ENCODE measurements around the gene RNF166.

Gene RNF166

DNA sequence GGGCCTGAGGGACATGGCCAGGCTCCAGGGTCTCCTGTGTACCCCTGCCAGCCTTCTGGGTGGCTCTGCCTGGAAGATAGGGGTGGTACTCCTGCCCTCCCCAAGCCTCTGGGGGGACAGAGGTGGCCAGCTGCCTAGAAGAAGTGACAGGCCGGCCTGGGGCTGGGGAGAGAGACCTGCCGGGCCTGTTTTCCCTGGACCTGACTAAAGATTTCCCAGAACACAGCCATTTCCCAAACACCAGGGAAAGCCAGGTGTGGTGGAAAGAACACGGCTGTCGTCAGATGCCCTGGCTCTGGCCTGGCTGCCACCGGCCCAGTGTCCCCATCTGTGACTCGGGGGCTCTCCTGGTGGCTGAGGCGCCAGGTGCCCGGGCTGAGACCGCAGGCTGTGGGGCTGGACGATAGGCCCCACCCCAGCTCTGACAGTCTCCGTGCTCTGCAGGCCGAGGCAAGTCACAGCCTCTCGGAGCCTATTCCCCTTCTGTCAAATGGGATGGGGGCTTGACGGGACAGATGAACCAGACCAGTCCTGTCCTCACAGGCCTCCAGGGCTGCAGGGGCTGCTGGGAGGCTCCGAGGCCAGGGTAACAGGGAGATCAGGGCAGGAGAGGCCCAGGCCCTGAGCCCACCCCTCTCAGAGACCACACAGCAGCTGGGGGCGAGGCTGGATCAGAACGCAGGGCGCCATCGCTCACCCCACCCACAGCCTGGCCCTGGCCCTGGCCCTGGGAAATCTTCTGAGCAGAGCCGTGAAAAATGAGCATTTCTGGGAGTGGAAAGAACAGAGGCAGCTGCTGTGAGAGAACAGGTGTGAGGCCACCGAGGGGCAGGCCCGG is 33.1 kb upstream of the RNF166 start:
- no peak for DNase-seq (ENCODE audit: low spot score)

DNA sequence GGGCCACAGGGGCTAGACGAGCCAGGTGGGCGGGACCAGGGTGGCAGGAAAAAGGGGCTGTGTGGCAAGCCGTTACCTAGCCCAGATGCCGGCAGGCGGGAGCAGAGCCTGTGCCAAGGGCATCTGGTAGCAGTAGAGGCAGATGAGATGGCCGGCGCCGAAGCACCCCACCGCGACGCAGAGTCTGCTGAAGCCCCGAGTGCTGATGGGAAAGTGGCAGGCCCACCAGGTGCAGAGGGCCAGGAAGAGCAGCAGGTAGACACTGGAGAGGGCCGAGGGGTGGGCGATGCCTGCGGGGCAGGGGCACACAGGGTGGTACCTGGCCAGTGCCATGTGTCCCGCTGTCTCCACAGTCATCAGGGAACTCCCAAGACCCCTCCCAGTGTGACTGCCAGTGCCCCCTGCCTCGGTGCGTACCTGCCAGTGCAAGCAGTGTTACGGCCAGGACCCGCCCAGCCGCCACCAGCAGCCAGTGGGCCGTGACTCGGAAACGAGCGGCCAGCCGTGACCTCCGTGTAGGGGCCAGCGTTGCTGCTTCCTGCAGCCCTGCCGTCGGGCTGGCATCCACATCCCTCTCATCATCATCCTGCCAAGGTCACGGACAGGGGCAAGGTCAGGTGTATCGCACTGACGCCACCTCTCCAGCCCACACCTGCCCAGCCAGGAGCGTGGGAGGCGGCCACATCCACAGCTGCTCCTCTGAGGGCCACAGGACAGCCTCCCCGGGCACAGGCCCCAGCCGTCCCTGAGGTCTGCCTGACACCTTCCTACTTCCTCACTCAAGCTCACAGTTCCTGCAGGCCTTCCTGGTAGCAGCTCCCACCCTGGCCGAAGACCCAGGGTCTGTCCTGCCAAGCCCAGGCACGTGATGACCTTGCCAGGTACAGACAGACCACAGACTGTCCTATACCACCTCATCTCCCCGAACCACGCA is 32.2 kb upstream of the RNF166 start:
- DNase-seq (ENCODE audit: low spot score): no peak

DNA sequence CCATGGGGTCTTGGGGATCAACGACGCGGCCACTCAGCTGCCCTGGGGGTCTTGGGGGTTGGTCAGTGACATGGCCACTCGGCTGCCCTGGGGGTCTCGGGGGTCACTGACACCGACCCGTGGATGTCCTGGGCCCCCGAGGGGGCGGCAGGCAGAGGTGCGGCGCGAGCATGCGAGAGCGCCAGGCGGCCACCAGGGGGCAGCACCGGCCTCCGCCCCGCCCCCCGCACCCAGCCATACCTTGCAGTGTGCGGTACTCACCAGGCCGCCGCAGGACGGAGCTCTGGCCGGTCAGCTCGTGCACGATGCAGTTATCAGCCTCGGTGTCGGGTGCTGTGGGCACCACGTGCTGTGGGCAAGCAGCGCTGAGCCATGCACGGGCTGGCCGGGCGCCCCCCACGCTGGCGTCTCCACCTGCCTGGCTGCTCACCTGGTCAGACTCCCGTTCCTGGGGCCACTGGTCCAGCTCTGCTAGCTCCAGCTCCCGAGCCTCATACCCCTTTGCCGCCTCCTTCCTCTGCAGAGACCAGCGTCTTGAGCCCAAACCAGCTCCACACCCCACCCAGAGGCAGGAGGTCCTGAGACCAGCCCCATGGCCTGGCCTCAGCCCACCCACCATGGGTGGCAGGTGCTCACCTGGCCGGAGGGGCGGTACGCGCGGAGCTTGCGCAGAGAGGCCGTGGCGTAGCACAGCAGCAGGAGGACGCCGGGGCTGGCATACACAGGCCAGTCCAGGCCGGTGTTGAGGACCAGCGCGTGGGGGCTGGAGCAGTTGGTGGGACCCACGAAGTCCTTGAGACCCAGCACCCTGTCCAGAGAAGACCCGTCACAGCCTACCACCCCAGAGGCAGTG is 31.3 kb upstream of the RNF166 start:
- peak; percentile 63 for DNase-seq (ENCODE audit: low spot score)

DNA sequence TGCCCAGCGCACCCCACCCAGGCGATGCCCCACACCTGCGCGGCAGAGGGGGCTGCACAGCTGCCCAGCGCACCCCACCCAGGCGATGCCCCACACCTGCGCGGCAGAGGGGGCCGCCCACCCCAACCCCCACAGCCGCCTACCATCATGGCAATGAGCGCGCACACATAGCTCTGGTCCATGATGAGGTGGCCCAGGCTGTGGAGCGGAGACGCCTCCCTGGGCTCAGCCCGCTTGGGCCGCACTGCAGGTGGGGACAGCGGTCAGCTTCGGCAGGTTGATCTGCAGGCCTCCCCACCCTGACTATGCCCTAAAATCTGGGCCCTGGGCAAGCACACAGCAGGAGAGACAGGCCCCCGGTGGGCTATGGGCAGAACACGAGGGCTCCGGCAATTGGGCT is 30.3 kb upstream of the RNF166 start:
- no peak for DNase-seq (ENCODE audit: low spot score)

DNA sequence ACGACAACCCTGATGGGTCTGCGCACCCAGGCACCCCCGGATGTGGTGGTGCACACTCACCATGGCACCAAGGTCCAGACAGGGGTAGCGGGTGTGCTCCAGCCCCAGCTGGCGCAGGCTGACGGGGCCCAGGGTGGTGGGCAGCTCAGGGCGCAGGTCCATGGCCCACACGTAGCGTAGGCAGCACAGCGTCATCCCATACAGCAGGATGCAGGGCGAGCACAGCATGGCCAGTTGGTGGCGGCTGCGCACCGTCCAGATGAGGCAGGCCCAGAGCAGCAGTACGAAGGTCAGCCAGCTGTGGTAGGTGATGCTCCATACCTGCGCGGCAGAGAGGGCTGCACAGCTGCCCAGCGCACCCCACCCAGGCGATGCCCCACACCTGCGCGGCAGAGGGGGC is 29.9 kb upstream of the RNF166 start:
- no peak for DNase-seq (ENCODE audit: low spot score)

DNA sequence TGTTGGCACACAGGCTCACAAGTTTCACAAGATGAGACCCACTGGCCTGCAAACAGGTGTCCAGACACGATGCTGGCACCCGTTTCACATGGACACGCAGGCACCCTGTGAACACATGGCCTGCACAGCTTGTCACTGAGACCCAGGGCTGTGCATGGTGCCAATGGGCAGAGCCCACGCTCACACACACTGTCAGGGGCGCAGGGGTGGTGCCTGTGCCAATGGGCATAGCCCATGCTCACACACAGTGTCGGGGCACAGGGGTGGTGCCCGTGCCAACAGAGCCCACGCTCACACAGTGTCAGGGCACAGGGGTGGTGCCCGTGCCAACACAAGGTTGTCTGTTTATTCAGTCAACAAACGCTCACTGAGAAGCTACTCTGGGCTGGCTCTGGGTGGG is 29.4 kb upstream of the RNF166 start:
- no peak for DNase-seq (ENCODE audit: low spot score)

DNA sequence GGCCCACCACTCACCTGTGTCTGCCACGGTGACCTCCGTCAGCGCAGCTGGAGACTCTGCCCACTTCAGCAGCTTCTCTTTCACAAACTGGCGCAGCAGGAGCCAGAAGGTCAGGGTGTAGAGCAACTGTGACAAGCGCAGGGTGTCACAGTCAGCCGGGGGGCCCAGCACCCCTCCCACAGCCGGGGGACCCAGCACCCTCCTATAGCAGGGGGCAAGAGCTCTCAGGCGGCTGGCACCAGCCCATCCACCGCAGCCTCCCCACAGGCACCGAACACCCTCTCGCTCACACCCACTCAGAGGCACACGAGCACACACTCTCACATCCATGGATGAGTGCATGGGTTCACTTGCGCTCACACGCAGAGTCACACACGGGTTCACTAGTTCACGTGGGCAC is 28.9 kb upstream of the RNF166 start:
- DNase-seq (ENCODE audit: low spot score): no peak

DNA sequence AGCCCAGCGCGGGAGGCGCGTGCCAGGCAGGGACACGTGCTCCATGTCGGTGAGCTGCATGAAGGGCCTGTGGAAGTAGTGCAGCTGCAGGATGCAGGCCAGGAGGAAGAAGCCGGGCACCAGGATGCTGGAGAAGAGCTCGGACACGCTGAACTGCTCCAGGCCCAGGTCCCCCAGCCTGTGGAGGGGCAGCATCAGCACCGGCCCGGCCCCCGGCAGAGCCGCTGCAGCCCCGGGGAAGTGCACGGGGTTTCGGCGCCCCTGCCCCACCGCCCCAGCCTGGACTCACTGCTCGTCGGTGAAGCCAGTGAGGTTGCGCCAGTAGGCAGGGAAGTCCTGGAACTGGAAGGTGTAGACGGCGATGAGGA is 28.1 kb upstream of the RNF166 start:
- DNase-seq (ENCODE audit: low spot score): no peak

DNA sequence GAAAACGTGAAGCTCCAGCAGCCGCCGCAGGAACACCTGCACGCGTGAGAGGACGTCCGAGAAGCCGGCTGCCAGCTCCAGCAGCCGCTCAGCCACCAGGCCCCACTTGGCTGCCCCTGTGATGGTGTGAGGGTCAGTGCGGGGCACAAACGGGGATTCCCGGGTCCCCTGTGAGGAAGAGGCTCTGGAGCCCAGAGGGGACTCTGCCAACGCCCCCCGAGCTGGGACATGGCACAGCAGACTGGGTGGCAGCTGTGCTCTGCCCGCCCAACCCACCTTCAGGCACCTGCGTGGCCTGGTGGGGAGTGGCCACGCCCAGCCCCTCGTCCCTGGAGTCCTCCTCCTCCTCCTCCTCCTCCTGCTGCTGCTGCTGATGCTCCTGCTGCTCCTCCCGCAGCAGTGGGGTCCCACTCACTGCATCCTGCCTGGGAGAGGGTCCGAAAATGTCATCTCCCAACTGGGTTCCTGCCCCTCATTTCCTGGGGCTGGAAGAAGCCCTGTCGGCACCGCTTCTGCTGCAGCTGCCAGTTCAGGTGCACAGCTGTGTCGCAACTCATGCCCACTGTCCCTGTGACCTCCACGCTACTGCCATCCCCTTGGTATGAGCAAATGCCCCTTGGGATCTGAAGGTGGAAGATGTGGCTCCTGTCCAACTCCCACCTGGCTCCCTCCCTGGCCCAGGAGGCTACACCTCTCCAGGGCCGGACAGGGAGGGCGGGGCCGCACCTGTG is 27.6 kb upstream of the RNF166 start:
- no peak for DNase-seq (ENCODE audit: low spot score)

DNA sequence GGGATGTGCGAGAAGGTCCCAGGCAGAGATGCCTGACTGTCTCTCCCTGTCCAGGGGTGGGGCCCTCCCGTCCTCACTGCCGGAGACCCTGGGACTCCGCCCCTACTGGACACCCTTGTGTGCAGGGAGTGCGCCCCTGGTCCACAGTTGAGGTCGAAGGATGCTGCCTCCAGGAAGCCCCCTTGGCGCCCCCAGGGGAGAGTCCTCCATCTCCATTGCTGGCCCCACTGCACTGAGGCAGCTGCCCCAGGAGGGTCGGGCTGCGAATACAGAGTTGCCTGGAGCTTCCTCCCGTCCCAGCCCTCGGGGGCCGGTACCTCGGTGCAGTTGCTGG is 26.7 kb upstream of the RNF166 start:
- no peak for DNase-seq (ENCODE audit: low spot score)

DNA sequence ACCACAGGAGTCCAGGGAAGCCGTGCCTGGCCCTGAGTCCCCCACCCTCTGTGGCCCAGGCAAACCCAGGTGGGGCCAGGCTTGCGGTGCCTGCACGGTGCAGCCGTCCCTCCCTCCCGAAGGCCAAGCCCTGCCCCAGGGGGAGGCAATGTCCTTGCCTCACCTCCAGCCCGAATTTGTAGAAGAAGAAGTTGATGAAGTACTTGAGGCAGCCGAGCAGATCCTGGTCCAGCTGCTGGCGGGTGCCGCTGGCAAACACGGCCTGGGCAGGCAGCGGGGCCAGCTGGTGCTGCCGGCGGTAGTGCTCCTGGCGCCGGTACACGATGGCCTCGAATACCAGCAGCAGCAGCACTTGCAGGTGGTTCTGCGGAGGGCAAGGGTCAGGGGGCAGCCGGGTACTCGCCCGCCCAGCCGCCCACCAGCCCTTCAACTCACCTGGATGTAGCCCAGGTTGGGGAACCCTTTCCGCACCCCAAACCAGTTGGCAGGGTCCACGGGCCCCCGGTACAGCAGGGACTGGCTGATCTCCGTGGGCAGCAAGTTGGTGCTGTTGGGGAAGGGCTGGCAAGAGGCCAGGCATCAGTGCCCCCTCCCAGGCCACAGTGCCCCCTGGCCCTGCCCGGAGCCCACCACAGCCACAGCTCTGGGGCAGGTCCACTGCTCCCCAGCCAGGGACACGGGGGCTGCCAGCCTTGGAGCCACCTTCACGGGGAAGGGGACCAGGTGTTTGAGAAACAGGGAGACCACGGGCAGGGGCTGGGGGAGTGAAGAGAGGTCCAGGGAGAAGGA is 26.2 kb upstream of the RNF166 start:
- no peak for DNase-seq (ENCODE audit: low spot score)

DNA sequence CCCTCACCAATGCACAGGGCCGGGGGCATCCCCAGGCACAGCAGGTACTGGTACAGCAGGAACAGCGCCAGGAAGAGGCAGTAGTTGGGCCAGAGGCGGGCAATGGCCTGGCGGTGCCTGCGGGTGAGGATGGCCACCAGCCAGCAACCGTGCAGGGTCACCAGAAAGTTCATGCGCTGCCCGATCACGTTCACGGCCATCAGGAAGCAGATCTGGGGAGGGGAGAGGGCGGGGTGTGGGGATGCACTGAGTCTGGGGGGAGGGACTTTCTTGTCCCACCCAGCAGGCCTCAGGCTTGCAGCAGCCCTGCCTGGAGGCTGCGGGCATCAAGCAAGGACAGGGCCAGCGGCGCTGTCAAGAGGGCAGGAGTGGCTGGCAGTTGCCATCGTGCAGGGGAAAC is 25.5 kb upstream of the RNF166 start:
- no peak for DNase-seq (ENCODE audit: low spot score)

DNA sequence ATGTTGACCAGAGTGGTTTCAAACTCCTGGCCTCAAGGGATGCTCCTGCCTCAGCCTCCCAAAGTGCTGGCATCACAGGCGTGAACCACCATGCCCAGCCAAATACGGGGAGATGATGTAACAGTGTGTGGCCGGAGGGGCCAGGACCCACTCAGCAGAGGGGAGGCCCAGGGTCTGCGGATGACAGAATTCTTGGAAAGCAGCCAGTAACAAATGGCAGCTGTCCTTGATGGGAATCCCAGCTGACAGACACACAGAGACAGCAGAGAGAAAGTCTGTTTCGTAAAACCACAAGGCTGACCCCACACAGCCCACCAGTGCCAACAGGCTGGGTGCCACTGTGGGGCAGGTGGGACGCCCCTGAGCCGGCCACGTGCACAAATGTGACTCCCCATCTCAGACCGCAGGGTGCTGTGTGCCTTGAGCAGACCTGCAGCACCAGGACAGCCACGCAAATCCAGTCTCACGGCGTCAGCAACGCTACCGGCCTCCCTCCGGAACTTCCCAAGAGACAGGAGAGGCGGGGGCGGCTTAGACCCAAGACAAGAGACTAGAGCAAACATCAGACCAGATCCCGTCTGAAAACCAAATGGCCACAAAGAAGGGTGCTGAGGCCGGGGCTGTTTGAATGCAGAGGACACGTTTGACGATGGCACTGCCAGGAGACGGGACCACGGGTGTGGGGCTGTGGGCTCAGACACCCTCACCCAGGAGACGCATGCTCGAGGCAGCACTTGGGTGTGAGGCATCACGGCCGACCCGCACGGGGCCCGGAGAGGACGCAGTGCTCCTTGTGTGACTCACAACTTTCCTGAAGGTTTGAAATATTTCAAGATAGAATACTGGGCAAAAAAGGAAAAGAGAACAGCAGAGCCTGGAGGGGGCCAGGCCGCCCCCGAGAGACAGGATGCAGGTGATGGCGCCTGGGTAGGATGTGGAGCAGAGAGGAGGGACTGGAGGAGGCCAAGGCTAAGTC is 24.7 kb upstream of the RNF166 start:
- DNase-seq (ENCODE audit: low spot score): no peak

DNA sequence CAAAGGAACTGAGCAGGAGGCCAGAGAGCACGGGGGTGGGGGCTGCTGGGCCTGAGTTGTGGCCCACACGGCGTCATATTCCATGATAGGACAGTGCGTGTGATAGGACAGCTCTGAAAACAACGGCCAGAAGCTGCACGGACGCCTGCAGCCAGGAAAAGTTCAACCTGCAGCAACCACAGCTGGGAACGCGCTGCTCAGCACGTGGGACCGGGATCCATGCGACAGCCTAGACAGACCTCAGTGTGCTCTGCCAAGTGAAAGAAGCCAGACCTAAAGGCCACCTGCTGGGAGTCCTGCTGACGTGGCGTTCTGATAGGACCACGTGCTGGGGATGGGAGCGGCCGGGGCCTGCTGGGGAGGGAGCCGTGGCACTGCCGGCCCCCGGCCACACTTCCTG is 21.7 kb upstream of the RNF166 start:
- no peak for DNase-seq (ENCODE audit: low spot score)

DNA sequence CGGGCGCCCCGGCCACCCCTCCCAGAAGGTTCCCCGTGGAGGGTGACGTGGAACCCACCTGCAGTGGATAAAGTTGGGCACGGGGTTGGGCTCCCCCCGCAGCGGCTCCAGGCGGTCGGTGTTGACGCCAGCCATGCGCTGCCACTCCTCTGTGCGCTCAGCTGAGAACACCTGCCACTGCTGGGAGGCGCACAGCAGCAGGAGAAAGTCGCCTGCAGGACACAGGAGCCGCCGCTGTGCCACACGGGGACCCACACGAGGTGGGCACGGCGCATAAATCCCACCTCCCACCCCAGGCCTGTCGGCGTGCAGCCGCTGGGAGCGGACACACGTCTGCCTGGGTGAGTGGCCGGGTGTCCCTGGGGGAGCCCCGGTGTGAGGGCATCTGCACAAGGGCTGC is 20.8 kb upstream of the RNF166 start:
- DNase-seq (ENCODE audit: low spot score): no peak

DNA sequence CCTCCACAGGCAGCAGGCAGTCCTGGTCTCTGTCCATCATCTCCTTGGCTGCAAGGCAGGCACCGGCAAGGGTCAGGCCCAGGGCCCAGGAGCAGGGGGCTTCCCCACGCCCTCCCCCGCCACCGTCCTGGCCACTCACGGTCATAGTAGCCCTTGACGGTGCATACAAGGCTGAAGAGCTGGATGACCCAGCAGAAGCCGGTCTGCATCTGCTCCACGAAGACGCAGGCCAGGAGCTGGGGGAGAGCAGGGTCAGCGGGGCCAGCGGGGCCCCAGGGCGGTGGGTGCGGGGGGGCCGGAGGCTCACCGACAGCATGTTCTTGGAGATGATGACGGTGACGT is 20.2 kb upstream of the RNF166 start:
- DNase-seq (ENCODE audit: low spot score): no peak

DNA sequence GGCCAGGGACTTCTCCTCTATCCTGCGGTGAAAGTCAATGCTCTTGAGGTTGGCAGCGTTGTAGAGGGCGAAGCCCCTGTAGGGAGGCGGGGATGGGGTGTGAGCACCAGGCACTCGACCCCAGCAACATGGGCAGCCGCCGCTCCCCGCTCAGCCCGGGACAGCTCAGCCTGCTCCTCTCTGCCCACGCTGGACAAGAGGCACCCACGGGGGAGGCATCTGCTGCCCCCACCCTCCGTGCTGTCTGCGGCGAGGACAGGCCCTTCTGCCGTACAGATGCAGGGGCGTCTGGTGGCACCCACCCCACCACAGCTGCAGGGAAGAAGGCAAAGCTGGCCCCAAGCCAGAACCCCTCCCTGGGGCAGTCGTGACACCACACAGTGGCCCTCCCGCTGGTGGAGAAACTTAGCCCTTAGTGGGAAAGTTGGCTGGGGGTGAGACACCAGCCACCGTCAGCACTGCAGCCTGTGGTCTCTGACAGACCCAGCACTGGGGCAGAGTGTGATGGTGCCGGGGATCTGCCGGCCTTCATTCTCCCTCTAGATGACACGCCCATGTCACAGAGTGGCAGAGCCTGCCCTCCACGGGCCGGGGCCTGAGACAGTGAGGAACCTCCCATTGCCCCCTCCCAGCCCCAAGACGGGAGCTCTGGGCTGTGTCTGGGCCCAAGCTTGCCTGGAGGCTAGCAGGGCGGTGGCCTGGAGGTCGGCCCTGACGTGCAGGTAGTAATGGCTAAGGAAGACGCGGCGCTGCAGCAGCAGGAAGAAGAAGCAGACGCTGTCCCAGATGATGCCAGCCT is 19.6 kb upstream of the RNF166 start:
- DNase-seq (ENCODE audit: low spot score): no peak

DNA sequence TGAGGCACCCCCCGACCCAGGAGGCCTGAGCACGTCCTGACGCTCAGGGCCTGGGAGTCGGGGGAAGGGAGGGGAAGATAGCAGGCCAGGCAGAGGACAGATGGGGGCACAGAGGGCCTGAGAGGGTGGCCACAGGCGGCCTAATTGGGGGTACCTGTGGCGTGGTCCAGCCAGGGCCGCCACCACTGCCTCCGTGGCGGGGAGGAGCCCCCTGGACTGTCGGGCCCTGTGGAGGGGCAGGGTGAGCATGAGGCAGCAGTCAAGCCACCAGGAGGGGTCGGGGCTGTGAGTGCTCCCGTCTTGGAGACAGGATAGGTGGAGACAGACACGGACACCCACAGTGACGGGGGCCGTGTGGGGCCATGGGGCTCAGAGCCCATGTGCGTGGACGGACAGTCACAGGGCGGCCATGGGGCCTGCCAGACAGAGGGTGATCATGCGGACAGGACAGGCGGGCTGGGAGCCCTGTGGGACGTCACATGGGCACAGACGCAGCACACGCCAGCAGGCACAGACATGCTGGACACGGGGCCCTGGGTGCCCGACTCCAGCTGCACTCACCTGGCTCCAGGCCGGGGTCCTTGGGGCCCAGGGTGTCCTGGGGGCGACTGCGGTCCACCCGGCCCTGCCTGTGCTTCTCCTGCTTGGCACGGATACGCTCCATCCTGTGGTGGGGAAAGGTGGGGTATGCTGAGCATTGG is 18.8 kb upstream of the RNF166 start:
- no peak for DNase-seq (ENCODE audit: low spot score)

All from cerebellar cortex (tissue), 1 donor.